GM23338 (cell line): ENCODE measurements around the gene PDE4D. TPM values are rescaled to one million over a fixed set of nuclear protein-coding genes. Genes with fewer than 3 reads are reported as not detected.

ENCODE experiments used
- ATAC-seq: fragments of 200-7000 bp; cut with Tn5 transposase; 3 replicates; pipeline ENCODE4 v1.9.1; 2020
- DNase-seq: peaks from one replicate; pipeline ENCODE4 v3.0.0-alpha.2; 2015; ENCODE audit warnings: low spot score
- H2AFZ ChIP-seq: fragments of 200-600 bp; sonication (generic); 2 replicates; pipeline ENCODE4 v1.8.0; 2016; ENCODE audit warnings: antibody characterized with exemption, mild to moderate bottlenecking, moderate library complexity
- H3F3A ChIP-seq: fragments of 200-600 bp; sonication (generic); replicated peaks from 2 replicates; pipeline ENCODE4 v1.8.0; 2017; ENCODE audit warnings: antibody characterized with exemption, mixed run types, low read depth
- H3K27ac ChIP-seq: fragments of 200-600 bp; sonication (generic); 2 replicates; pipeline ENCODE4 v1.6.1; 2016; ENCODE audit warnings: low read depth
- H3K27me3 ChIP-seq: fragments of 200-600 bp; sonication (generic); 2 replicates; pipeline ENCODE4 v1.8.0; 2016; ENCODE audit warnings: mild to moderate bottlenecking, mixed run types, moderate library complexity; ENCODE audit not compliant: insufficient read depth
- H3K36me3 ChIP-seq: fragments of 200-600 bp; sonication (generic); 2 replicates; pipeline ENCODE4 v1.8.0; 2016; ENCODE audit warnings: mild to moderate bottlenecking; ENCODE audit not compliant: insufficient read depth
- H3K4me1 ChIP-seq: fragments of 200-600 bp; sonication (generic); 2 replicates; pipeline ENCODE4 v1.8.0; 2016; ENCODE audit warnings: mild to moderate bottlenecking, moderate library complexity; ENCODE audit not compliant: insufficient read depth
- H3K4me2 ChIP-seq: fragments of 200-600 bp; sonication (generic); 2 replicates; pipeline ENCODE4 v1.7.1; 2017; ENCODE audit warnings: mixed run types
- H3K4me3 ChIP-seq: fragments of 200-600 bp; sonication (generic); 2 replicates; pipeline ENCODE4 v1.6.1; 2016; ENCODE audit warnings: mixed run types
- H3K79me2 ChIP-seq: fragments of 200-600 bp; sonication (generic); replicated peaks from 2 replicates; pipeline ENCODE4 v1.8.0; 2017; ENCODE audit warnings: mild to moderate bottlenecking; ENCODE audit not compliant: insufficient read depth
- H3K9me2 ChIP-seq: fragments of 200-600 bp; sonication (generic); 2 replicates; pipeline ENCODE4 v1.8.0; 2017; ENCODE audit not compliant: insufficient read depth
- H4K20me1 ChIP-seq: fragments of 200-600 bp; sonication (generic); replicated peaks from 2 replicates; pipeline ENCODE4 v1.8.0; 2017; ENCODE audit warnings: mild to moderate bottlenecking; ENCODE audit not compliant: insufficient read depth
- H3K27ac Mint-ChIP-seq: 2 replicates; pipeline ENCODE4 v1.8.0; 2020; ENCODE audit warnings: inconsistent platforms, mild to moderate bottlenecking, moderate library complexity, mixed read lengths
- H3K27me3 Mint-ChIP-seq: 3 replicates; pipeline ENCODE4 v1.8.0; 2022; ENCODE audit warnings: low read depth, mild to moderate bottlenecking, moderate library complexity, mixed read lengths, inconsistent platforms; ENCODE audit not compliant: insufficient read depth, poor library complexity
- H3K36me3 Mint-ChIP-seq: 3 replicates; pipeline ENCODE4 v1.8.0; 2021; ENCODE audit warnings: low read depth, mild to moderate bottlenecking, inconsistent platforms, moderate library complexity, mixed read lengths
- H3K4me1 Mint-ChIP-seq: 3 replicates; pipeline ENCODE4 v1.8.0; 2020; ENCODE audit warnings: mild to moderate bottlenecking, inconsistent platforms, mixed read lengths
- H3K4me3 Mint-ChIP-seq: 3 replicates; pipeline ENCODE4 v1.8.0; 2021; ENCODE audit warnings: moderate library complexity, mild to moderate bottlenecking, inconsistent platforms, mixed read lengths
- H3K9me3 Mint-ChIP-seq: 3 replicates; pipeline ENCODE4 v1.8.0; 2020; ENCODE audit warnings: moderate library complexity, mild to moderate bottlenecking, inconsistent platforms, mixed read lengths
- ETS1 ChIP-seq: IDR thresholded peaks from 2 replicates; pipeline ENCODE4 v1.6.1; 2016; ENCODE audit warnings: antibody characterized with exemption
- EZH2 ChIP-seq: fragments of 200-600 bp; sonication (generic); IDR thresholded peaks from one replicate; pipeline ENCODE4 v1.8.0; 2017; ENCODE audit warnings: antibody characterized with exemption, mild to moderate bottlenecking, low read depth; ENCODE audit not compliant: unreplicated experiment
- EZH2phosphoT487 ChIP-seq: fragments of 200-600 bp; sonication (generic); IDR thresholded peaks from one replicate; pipeline ENCODE4 v1.8.1; 2018; ENCODE audit warnings: antibody characterized with exemption; ENCODE audit not compliant: unreplicated experiment
- ZNF114 ChIP-seq: fragments of 250-450 bp; sonication (Bioruptor Pico); IDR thresholded peaks from 2 replicates; pipeline ENCODE4 v1.5.0; 2020; ENCODE audit warnings: mild to moderate bottlenecking, moderate library complexity
- ZNF462 ChIP-seq: fragments of 250-450 bp; sonication (Bioruptor Pico); IDR thresholded peaks from 2 replicates; pipeline ENCODE4 v1.5.0; 2020; ENCODE audit warnings: mild to moderate bottlenecking, moderate library complexity
- polyA plus RNA-seq: library from polyadenylated mRNA; unstranded; fragments of >200 nt; fragmentation: Nextera tagmentation; extraction: Ambion mirVana; gene quantifications from 2 replicates; pipeline ENCODE4 v1.2.1, GENCODE V29; 2016
- total RNA-seq: library from RNA; depleted of rRNA; stranded (reverse); fragments of >200 nt; shearing (Covaris generic); gene quantifications from 2 replicates; pipeline ENCODE4 v1.2.3, GENCODE V29; 2014

PDE4D gene
- total and polyA plus RNA-seq, 2 experiments from 2014 or later: 2.1 to 4.7 TPM

- TF ChIP-seq ZNF462 (CRISPR knock-in tag): no peak
Observed at GRCh38 chr5:59161221-59162105, 732.1 kb downstream of the PDE4D start (continued).

- no peak for ATAC-seq
- H3K4me3 ChIP-seq: no peak overlapping the region
- no peaks in the 10 kb centered on the region for H3K36me3 Mint-ChIP-seq
- TF ChIP-seq EZH2 (no peak), ZNF114 (CRISPR knock-in tag) (no peak), ETS1 (no peak), ZNF462 (CRISPR knock-in tag) (no peak), EZH2phosphoT487 (no peak)
Observed at GRCh38 chr5:59158637-59159391, 734.7 kb downstream of the PDE4D start.

More at GRCh38 chr5:59158637-59159391, 734.7 kb downstream of the PDE4D start:
- Histone ChIP-seq H3F3A (no peaks in the 10 kb centered on the region), H3K4me2 (no peak overlapping the region), H3K36me3 (no peaks in the 10 kb centered on the region), H4K20me1 (no peaks in the 10 kb centered on the region), H3K27ac (no peak overlapping the region), H3K4me1 (no peaks in the 10 kb centered on the region; the same call in 1 of the 2 replicates), H3K9me2 (peaks cover 7% of the 10 kb centered on the region; the same call in 1 of the 2 replicates), H3K79me2 (no peaks in the 10 kb centered on the region), H3K27me3 (peaks cover 6% of the 10 kb centered on the region; the same call in 1 of the 2 replicates), H2AFZ (no peak overlapping the region)
- DNase-seq: no peak
- Mint-ChIP-seq H3K27me3 (peaks cover 3% of the 10 kb centered on the region), H3K4me3 (no peak overlapping the region), H3K27ac (no peak overlapping the region), H3K4me1 (peaks cover 2% of the 10 kb centered on the region; the same call in 1 of the 3 replicates), H3K9me3 (no peaks in the 10 kb centered on the region)
